Left lung (tissue), 10 donors: ENCODE data around the gene PTPRT. TPM values are rescaled to one million over a fixed set of nuclear protein-coding genes. Genes with fewer than 3 reads are reported as not detected.

ENCODE experiments used
- ATAC-seq: fragments of 200-7000 bp; cut with Tn5 transposase; one replicate; pipeline ENCODE4 v1.9.1; 2020; ENCODE audit warnings: moderate library complexity
- DNase-seq, 4 donors: peaks; one replicate each; pipeline ENCODE4 v3.0.0-alpha.2; 2013 to 2020
- H3K27ac ChIP-seq, 2 donors: fragments of 200-600 bp; sonication (generic) in 1 of 2; one replicate each; pipeline versions ENCODE4 v1.5.0 to v1.8.0; 2020 to 2021
- H3K27me3 ChIP-seq, 2 donors: fragments of 200-600 bp; sonication (generic) in 1 of 2; one replicate each; pipeline versions ENCODE4 v1.5.0 to v1.8.0; 2020 to 2021
- H3K36me3 ChIP-seq, 2 donors: fragments of 200-600 bp; sonication (generic) in 1 of 2; one replicate each; pipeline versions ENCODE4 v1.5.0 to v1.8.0; 2020 to 2021
- H3K4me1 ChIP-seq, 2 donors: fragments of 200-600 bp; one replicate each; pipeline ENCODE4 v1.8.0; 2021
- H3K4me3 ChIP-seq, 2 donors: fragments of 200-600 bp; sonication (generic) in 1 of 2; one replicate each; pipeline versions ENCODE4 v1.5.0 to v1.8.0; 2020 to 2021; ENCODE audit warnings: mild to moderate bottlenecking in 1 of 2
- H3K9me3 ChIP-seq, 2 donors: fragments of 200-600 bp; sonication (generic) in 1 of 2; one replicate each; pipeline versions ENCODE4 v1.5.0 to v1.8.0; 2020 to 2021
- CTCF ChIP-seq, 2 donors: fragments of 200-600 bp; sonication (generic) in 1 of 2; IDR thresholded peaks; one replicate each; pipeline versions ENCODE4 v1.5.0 to v1.8.0; 2021; ENCODE audit warnings: antibody characterized with exemption in 2 of 2
- intact Hi-C, 2 donors: fragments of 100-400 bp; cut with DNase I; formaldehyde crosslinking; loops; one replicate each; pipeline versions ENCODE4 v1.11.2 to v1.14.2; 2022
- polyA plus RNA-seq, 6 donors: library from polyadenylated mRNA; unstranded; fragments of 120-200 nt; gene quantifications; one replicate each; pipeline ENCODE4 v1.2.1, GENCODE V29; 2013; ENCODE audit not compliant: insufficient read length in 6 of 6
- total RNA-seq, 2 donors: library from RNA; stranded (reverse); fragmentation: NEBNext Ultra II Directional; extraction: Animal tissue kit (Norgen Biotek cat#: 25700); gene quantifications; one replicate each; pipeline ENCODE4 v1.2.1, GENCODE V29; 2021
- donor health status: DM: no; HTN: yes; CAD: no.
- donor health status: DM: no; HTN: no; CAD: no.

The PTPRT gene
- total and polyA plus RNA-seq, 8 donors, result 0.15 to 2.9 (median 1.4) TPM

GRCh38 chr20:43185901-43186300 lies 3.8 kb downstream of the PTPRT start:
- ATAC-seq (no peak), DNase-seq (no peak)
- Histone ChIP-seq H3K4me1 (no peaks in the 10 kb centered on the region), H3K4me3 (no peak overlapping the region), H3K27ac (no peak overlapping the region), H3K36me3 (no peaks in the 10 kb centered on the region), H3K9me3 (no peaks in the 10 kb centered on the region), H3K27me3 (peaks cover 34 to 65% of the 10 kb centered on the region in 2 donors)
- no peak for TF ChIP-seq CTCF (IDR thresholded peaks at IDR 0.05)
- intact Hi-C loops, result no loop called here

- Histone ChIP-seq H3K36me3 (no peaks in the 10 kb centered on the region), H3K4me1 (no peaks in the 10 kb centered on the region), H3K9me3 (no peaks in the 10 kb centered on the region), H3K4me3 (no peak overlapping the region), H3K27ac (no peak overlapping the region), H3K27me3 (peaks cover 14 to 43% of the 10 kb centered on the region in 2 donors)
- ATAC-seq (no peak), DNase-seq (no peak)
- intact Hi-C loops, result no loop called here
- TF ChIP-seq CTCF (IDR thresholded peaks at IDR 0.05), result no peak
Observed at GRCh38 chr20:43183536-43184070, 6.1 kb downstream of the PTPRT start.

- no peak for ATAC-seq
- Histone ChIP-seq H3K36me3 (no peaks in the 10 kb centered on the region), H3K4me3 (no peak overlapping the region), H3K27ac (no peak overlapping the region), H3K9me3 (no peaks in the 10 kb centered on the region), H3K4me1 (peaks cover 0 to 3% of the 10 kb centered on the region in 2 donors), H3K27me3 (peaks cover 0 to 4% of the 10 kb centered on the region in 2 donors)
- TF ChIP-seq CTCF (IDR thresholded peaks at IDR 0.05), result no peak
- intact Hi-C loops, result no loop called here
- peak in 2 of 4 donors; percentile 56 to 88 for DNase-seq
Observed at GRCh38 chr20:43178080-43178479, 11.6 kb downstream of the PTPRT start.

- peaks cover 0 to 3% of the 10 kb centered on the region in 2 donors for H3K4me1 ChIP-seq
- intact Hi-C loops, result no loop called here
- H3K9me3 ChIP-seq, result no peaks in the 10 kb centered on the region
- peaks cover 0 to 6% of the 10 kb centered on the region in 2 donors for H3K27me3 ChIP-seq
- no peaks in the 10 kb centered on the region for H3K36me3 ChIP-seq
- no peak for ATAC-seq
- no peak for TF ChIP-seq CTCF (IDR thresholded peaks at IDR 0.05)
- H3K4me3 ChIP-seq, result no peak overlapping the region
- no peak overlapping the region for H3K27ac ChIP-seq
- DNase-seq, result peak in 1 of 4 donors; percentile 34
Observed at GRCh38 chr20:43176726-43177125, 13.0 kb downstream of the PTPRT start.

- H3K27ac ChIP-seq, result no peak overlapping the region
- ATAC-seq, result no peak
- no peaks in the 10 kb centered on the region for H3K36me3 ChIP-seq
- no peak for TF ChIP-seq CTCF (IDR thresholded peaks at IDR 0.05)
- no peak overlapping the region for H3K4me3 ChIP-seq
- intact Hi-C loops, result no loop called here
- H3K9me3 ChIP-seq, result no peaks in the 10 kb centered on the region
- H3K4me1 ChIP-seq, result no peaks in the 10 kb centered on the region
- DNase-seq, result no peak
- peaks cover 0 to 15% of the 10 kb centered on the region in 2 donors for H3K27me3 ChIP-seq
Observed at GRCh38 chr20:43171930-43172329, 17.8 kb downstream of the PTPRT start.
